HG02642 (cell line): Measurements from ENCODE around the gene KRIT1.
"Not testable (repeated sequence)": the region's sequence is repeated elsewhere in the genome, so short reads cannot be mapped to it uniquely, and the experiment has no call there.

Experiments used
- ATAC-seq: cut with Tn5 transposase; IDR thresholded peaks from one replicate; pipeline ENCODE4 v1.9.1; 2021; ENCODE audit warnings: mild to moderate bottlenecking; ENCODE audit not compliant: unreplicated experiment, poor library complexity

Gene KRIT1

GRCh38 chr7:92245487-92246359 lies at the start of gene KRIT1, which contains the start of gene ANKIB1:
KRIT1 (minus strand) TSS chr7:92245914; CDS start chr7:92242135, 3,779 bp downstream.
ANKIB1 (plus strand) TSS chr7:92245974; CDS start chr7:92294979, 49,005 bp downstream.
- ATAC-seq: peak; percentile 81

- ATAC-seq: no peak
Measured at GRCh38 chr7:92295391-92295790, 49.7 kb upstream of the KRIT1 start.

GRCh38 chr7:92293896-92294590 lies 48.3 kb upstream of the KRIT1 start:
- no peak for ATAC-seq

GRCh38 chr7:92292981-92293380 lies 47.3 kb upstream of the KRIT1 start:
- peak; percentile 48 for ATAC-seq

- ATAC-seq: no peak
Measured at GRCh38 chr7:92289321-92289720, 43.6 kb upstream of the KRIT1 start.

GRCh38 chr7:92282930-92283329 lies 37.2 kb upstream of the KRIT1 start:
- ATAC-seq: no peak

- ATAC-seq: no peak
Measured at GRCh38 chr7:92282221-92282814, 36.6 kb upstream of the KRIT1 start.

- ATAC-seq: no peak
Measured at GRCh38 chr7:92281031-92281430, 35.3 kb upstream of the KRIT1 start.

- no peak for ATAC-seq
Measured at GRCh38 chr7:92279396-92280031, 33.8 kb upstream of the KRIT1 start.

- ATAC-seq: peak; percentile 87
Measured at GRCh38 chr7:92276460-92276864, 30.7 kb upstream of the KRIT1 start.

GRCh38 chr7:92275327-92275726 lies 29.6 kb upstream of the KRIT1 start:
- ATAC-seq: no peak

GRCh38 chr7:92268921-92269320 lies 23.2 kb upstream of the KRIT1 start:
- ATAC-seq: no peak

- no peak for ATAC-seq
Measured at GRCh38 chr7:92266415-92267241, 20.9 kb upstream of the KRIT1 start.

GRCh38 chr7:92260248-92260781 lies 14.6 kb upstream of the KRIT1 start:
- no peak for ATAC-seq

GRCh38 chr7:92259610-92260247 lies 14.0 kb upstream of the KRIT1 start:
- no peak for ATAC-seq

GRCh38 chr7:92259062-92259461 lies 13.3 kb upstream of the KRIT1 start:
- no peak for ATAC-seq

GRCh38 chr7:92255308-92255707 lies 9.6 kb upstream of the KRIT1 start:
- ATAC-seq: no peak

GRCh38 chr7:92254800-92255199 lies 9.1 kb upstream of the KRIT1 start:
- ATAC-seq: not testable (repeated sequence)

GRCh38 chr7:92253251-92253650 lies 7.5 kb upstream of the KRIT1 start:
- ATAC-seq: no peak
